Naive thymus-derived CD4-positive, alpha-beta T cell (primary cell): Measurements from ENCODE around the gene SEC24D. TPM values are rescaled to one million over a fixed set of nuclear protein-coding genes. Genes with fewer than 3 reads are reported as not detected.
"Not testable (repeated sequence)": the region's sequence is repeated elsewhere in the genome, so short reads cannot be mapped to it uniquely, and the experiment has no call there.

Experiments
- ATAC-seq: fragments of 150-1000 bp; cut with Tn5 transposase; 2 replicates; pipeline ENCODE4 v1.10.0; 2021; ENCODE audit warnings: mild to moderate bottlenecking, moderate library complexity
- CTCF ChIA-PET: fragments of 350-600 bp; sonication (Branson Sonifier 250); formaldehyde crosslinking; loops from one replicate; lab custom pipeline; 2021; ENCODE audit warnings: antibody characterized with exemption; lab: Charles Lee
- POLR2A ChIA-PET: fragments of 350-600 bp; sonication (Branson Sonifier 250); formaldehyde crosslinking; loops from one replicate; lab custom pipeline; 2021; ENCODE audit warnings: antibody characterized with exemption, inconsistent platforms; lab: Charles Lee
- DNase-seq, 9 donors: peaks; one replicate each; pipeline versions ENCODE4 v3.0.0 to v3.0.0-alpha.2; 2020 to 2022; ENCODE audit warnings: mixed read lengths in 1 of 9
- H3K27ac ChIP-seq: one replicate; pipeline ENCODE4 v1.7.0; 2013; ENCODE audit warnings: mild to moderate bottlenecking, low read depth, low read length, moderate library complexity
- H3K27me3 ChIP-seq, 2 donors: one replicate each; pipeline ENCODE4 v1.7.0; 2013; ENCODE audit warnings: low read length in 2 of 2, mild to moderate bottlenecking in 2 of 2, moderate library complexity in 2 of 2; ENCODE audit not compliant: control insufficient read depth in 2 of 2, insufficient read depth in 2 of 2
- H3K36me3 ChIP-seq, 3 experiments: 1 replicate in 2 of 3; 2 replicates in 1 of 3; pipeline ENCODE4 v1.7.0; 2013; ENCODE audit warnings: low read length in 3 of 3, mild to moderate bottlenecking in 3 of 3, moderate library complexity in 1 of 3; ENCODE audit not compliant: insufficient read depth in 3 of 3, control insufficient read depth in 2 of 3
- H3K4me1 ChIP-seq, 2 donors: one replicate each; pipeline ENCODE4 v1.7.0; 2013; ENCODE audit warnings: low read length in 2 of 2, mild to moderate bottlenecking in 2 of 2, moderate library complexity in 1 of 2; ENCODE audit not compliant: control insufficient read depth in 2 of 2, insufficient read depth in 2 of 2
- H3K4me3 ChIP-seq: 2 replicates; pipeline ENCODE4 v1.7.0; 2013; ENCODE audit warnings: mild to moderate bottlenecking, low read length
- H3K9me3 ChIP-seq, 3 experiments: 1 replicate in 2 of 3; 2 replicates in 1 of 3; pipeline ENCODE4 v1.7.0; 2013; ENCODE audit warnings: low read length in 3 of 3; ENCODE audit not compliant: control insufficient read depth in 2 of 3
- H3K27ac Mint-ChIP-seq, 9 donors: one replicate each; pipeline ENCODE4 v1.8.0; 2020 to 2022; ENCODE audit warnings: mixed read lengths in 9 of 9, mild to moderate bottlenecking in 8 of 9, moderate library complexity in 5 of 9, inconsistent platforms in 2 of 9
- H3K27me3 Mint-ChIP-seq, 5 donors: one replicate each; pipeline ENCODE4 v1.8.0; 2021 to 2022; ENCODE audit warnings: mixed read lengths in 5 of 5, mild to moderate bottlenecking in 1 of 5
- H3K36me3 Mint-ChIP-seq, 5 donors: one replicate each; pipeline ENCODE4 v1.8.0; 2020 to 2022; ENCODE audit warnings: mixed read lengths in 5 of 5, mild to moderate bottlenecking in 3 of 5, inconsistent platforms in 1 of 5
- H3K4me1 Mint-ChIP-seq, 7 donors: one replicate each; pipeline ENCODE4 v1.8.0; 2020 to 2022; ENCODE audit warnings: mixed read lengths in 7 of 7, mild to moderate bottlenecking in 3 of 7, inconsistent platforms in 1 of 7
- H3K4me3 Mint-ChIP-seq, 10 donors: one replicate each; pipeline ENCODE4 v1.8.0; 2020 to 2022; ENCODE audit warnings: mild to moderate bottlenecking in 10 of 10, mixed read lengths in 10 of 10, moderate library complexity in 6 of 10, inconsistent platforms in 2 of 10
- H3K9me3 Mint-ChIP-seq, 11 donors: one replicate each; pipeline ENCODE4 v1.8.0; 2020 to 2022; ENCODE audit warnings: mixed read lengths in 11 of 11, mild to moderate bottlenecking in 4 of 11, inconsistent platforms in 1 of 11, moderate library complexity in 1 of 11
- intact Hi-C, 2 donors: fragments of 100-400 bp; cut with micrococcal nuclease; formaldehyde crosslinking; loops; one replicate each; pipeline ENCODE4 v1.15.1; 2023
- polyA plus RNA-seq, 2 donors: library from polyadenylated mRNA; unstranded; fragments of 300-500 nt; fragmentation: Illumina TruSeq; gene quantifications; one replicate each; pipeline ENCODE4 v1.2.3, GENCODE V29; 2021
- total RNA-seq, 6 experiments: library from RNA in 5 of 6; stranded (reverse) in 5 of 6; gene quantifications; 1 replicate in 5 of 6; 2 replicates in 1 of 6; pipeline ENCODE4 v1.2.3 and lab custom pipeline; 2021 to 2026

SEC24D gene
- total RNA-seq (10 to 100 TPM; 11.5 to 59.2 (median 16.4) TPM), polyA plus RNA-seq (10 to 100 TPM; 11.5 to 18.7 TPM), total RNA-seq (lab: John Stamatoyannopoulos, UW) (13.1 reads per million, percentile 41 among the genes with 10 or more reads in this experiment)

- Histone ChIP-seq H3K27ac (peak within 1 kb of the TSS; percentile 87), H3K27me3 (no peaks in the 10 kb centered on the region), H3K36me3 (peaks cover 0 to 4% (median 0%) of the 10 kb centered on the region in 3 experiments), H3K9me3 (no peaks in the 10 kb centered on the region), H3K4me3 (peak within 1 kb of the TSS; percentile 91), H3K4me1 (peaks cover 0 to 5% of the 10 kb centered on the region in 2 donors)
- H3K9me3 Mint-ChIP-seq: no peaks in the 10 kb centered on the region
- ATAC-seq: peak; percentile 90
- CTCF ChIA-PET: interaction anchor here (0.8 kb wide), 1 partner anchor 1235 kb away, joined by 3 read pairs; no protein-coding TSS in a partner anchor
- peak; percentile 71 to 95 (median 80) for DNase-seq
- H3K4me1 Mint-ChIP-seq: peaks cover 15 to 31% (median 20%) of the 10 kb centered on the region in 7 donors
- H3K4me3 Mint-ChIP-seq: peak within 1 kb of the TSS; percentile 87 to 100 (median 99)
- intact Hi-C loops: loop anchor here (1.0 to 10.0 kb wide), 17 partner anchors 8 to 619 kb away; partner anchors contain the start of genes METTL14 (in 2 of the 2), USP53 (in 2 of the 2) and SYNPO2 (in 1 of the 2)
- POLR2A ChIA-PET: interaction anchor here (1.1 to 2.0 kb wide), 3 partner anchors 15 to 464 kb away, joined by 3 to 6 read pairs (median 4); no protein-coding TSS in a partner anchor
- peak within 1 kb of the TSS; percentile 86 to 100 (median 96) for H3K27ac Mint-ChIP-seq
- peaks cover 5 to 15% (median 11%) of the 10 kb centered on the region in 5 donors for H3K36me3 Mint-ChIP-seq
- peaks cover 0 to 4% (median 0%) of the 10 kb centered on the region in 5 donors for H3K27me3 Mint-ChIP-seq
These were observed at the start of gene SEC24D for GRCh38 chr4:118835571-118836300. TSS of gene SEC24D (minus strand) at chr4:118836126. CDS start at chr4:118833696, 2,430 bp downstream.

- POLR2A ChIA-PET: no interaction called here
- Mint-ChIP-seq H3K27me3 (peaks cover 18 to 36% (median 21%) of the 10 kb centered on the region in 5 donors), H3K4me3 (no peak overlapping the region), H3K4me1 (peaks cover 8 to 16% (median 13%) of the 10 kb centered on the region in 7 donors), H3K27ac (no peak overlapping the region), H3K36me3 (peaks cover 0 to 6% (median 0%) of the 10 kb centered on the region in 5 donors), H3K9me3 (peaks cover 0 to 3% (median 0%) of the 10 kb centered on the region in 11 donors)
- peaks cover 0 to 5% of the 10 kb centered on the region in 2 donors for H3K4me1 ChIP-seq
- ATAC-seq: no peak
- H3K4me3 ChIP-seq: no peak overlapping the region
- H3K36me3 ChIP-seq: no peaks in the 10 kb centered on the region
- no peak overlapping the region for H3K27ac ChIP-seq
- no peaks in the 10 kb centered on the region for H3K9me3 ChIP-seq
- intact Hi-C loops: loop anchor here in 1 of 2 donors (5.0 kb wide), 2 partner anchors 32 to 47 kb away; partner anchors contain the start of gene SEC24D
- DNase-seq: no peak
- CTCF ChIA-PET: no interaction called here
- H3K27me3 ChIP-seq: peaks cover 3% of the 10 kb centered on the region in 2 donors
These were observed 48.8 kb upstream of the SEC24D start for GRCh38 chr4:118884716-118885115.

- Mint-ChIP-seq H3K36me3 (peaks cover 0 to 7% (median 0%) of the 10 kb centered on the region in 5 donors), H3K27ac (no peak overlapping the region), H3K9me3 (peaks cover 0 to 6% (median under 1%) of the 10 kb centered on the region in 11 donors), H3K27me3 (peaks cover 11 to 30% (median 13%) of the 10 kb centered on the region in 5 donors), H3K4me1 (peaks cover 4 to 10% (median 7%) of the 10 kb centered on the region in 7 donors), H3K4me3 (no peak overlapping the region)
- H3K4me3 ChIP-seq: no peak overlapping the region
- no peaks in the 10 kb centered on the region for H3K9me3 ChIP-seq
- DNase-seq (no peak), ATAC-seq (no peak)
- no peaks in the 10 kb centered on the region for H3K36me3 ChIP-seq
- CTCF ChIA-PET: no interaction called here
- POLR2A ChIA-PET: no interaction called here
- no peak overlapping the region for H3K27ac ChIP-seq
- peaks cover 0 to 1% of the 10 kb centered on the region in 2 donors for H3K27me3 ChIP-seq
- H3K4me1 ChIP-seq: no peaks in the 10 kb centered on the region
- intact Hi-C loops: no loop called here
These were observed 47.9 kb upstream of the SEC24D start for GRCh38 chr4:118883861-118884260.

- Mint-ChIP-seq H3K4me1 (no peaks in the 10 kb centered on the region), H3K27ac (no peak overlapping the region), H3K9me3 (peaks cover 0 to 25% (median 6%) of the 10 kb centered on the region in 11 donors), H3K27me3 (peaks cover 0 to 9% (median 0%) of the 10 kb centered on the region in 5 donors), H3K4me3 (no peak overlapping the region), H3K36me3 (peaks cover 0 to 20% (median 0%) of the 10 kb centered on the region in 5 donors)
- Histone ChIP-seq H3K27me3 (no peaks in the 10 kb centered on the region), H3K4me1 (no peaks in the 10 kb centered on the region), H3K36me3 (no peaks in the 10 kb centered on the region), H3K9me3 (no peaks in the 10 kb centered on the region), H3K27ac (no peak overlapping the region), H3K4me3 (no peak overlapping the region)
- CTCF ChIA-PET: no interaction called here
- POLR2A ChIA-PET: no interaction called here
- no peak for ATAC-seq
- DNase-seq: no peak
- intact Hi-C loops: no loop called here
These were observed 45.7 kb upstream of the SEC24D start for GRCh38 chr4:118881512-118882146.

- no peak overlapping the region for H3K4me3 Mint-ChIP-seq
These were observed 43.5 kb upstream of the SEC24D start for GRCh38 chr4:118879409-118879808.

GRCh38 chr4:118878507-118878906 is 42.6 kb upstream of the SEC24D start:
- H3K4me3 ChIP-seq, CTCF ChIA-PET, H3K27ac Mint-ChIP-seq, H3K36me3 ChIP-seq, H3K4me1 ChIP-seq, H3K9me3 ChIP-seq, H3K27ac ChIP-seq, ATAC-seq, intact Hi-C loops, H3K27me3 Mint-ChIP-seq, POLR2A ChIA-PET, H3K27me3 ChIP-seq, H3K4me3 Mint-ChIP-seq, H3K4me1 Mint-ChIP-seq, DNase-seq: not testable (repeated sequence)
- H3K9me3 Mint-ChIP-seq: peaks cover 0 to 25% (median 6%) of the 10 kb centered on the region in 11 donors
- H3K36me3 Mint-ChIP-seq: peaks cover 0 to 31% (median 8%) of the 10 kb centered on the region in 5 donors

More at GRCh38 chr4:118879409-118879808, 43.5 kb upstream of the SEC24D start:
- Histone ChIP-seq H3K27ac (no peak overlapping the region), H3K4me3 (no peak overlapping the region), H3K9me3 (no peaks in the 10 kb centered on the region), H3K36me3 (no peaks in the 10 kb centered on the region), H3K27me3 (no peaks in the 10 kb centered on the region), H3K4me1 (no peaks in the 10 kb centered on the region)
- Mint-ChIP-seq H3K27me3 (peaks cover 0 to 2% (median 0%) of the 10 kb centered on the region in 5 donors), H3K4me1 (no peaks in the 10 kb centered on the region), H3K36me3 (peaks cover 0 to 28% (median 8%) of the 10 kb centered on the region in 5 donors), H3K27ac (no peak overlapping the region), H3K9me3 (peaks cover 0 to 25% (median 6%) of the 10 kb centered on the region in 11 donors)
- ATAC-seq (no peak), DNase-seq (no peak)
- CTCF ChIA-PET: no interaction called here
- POLR2A ChIA-PET: interaction anchor here (0.7 kb wide), 1 partner anchor 194 kb away, joined by 4 read pairs; the partner anchor contains the start of gene METTL14
- intact Hi-C loops: no loop called here
